OCI-LY7 (cell line): ENCODE data around the gene ZNF592. TPM values are rescaled to one million over a fixed set of nuclear protein-coding genes. Genes with fewer than 3 reads are reported as not detected.

Experiments used
- BruUV-seq: library from RNA; stranded (reverse); fragments of 400-500 nt; replicated peaks from 2 replicates; lab custom pipeline; 2021; lab: Mats Ljungman, UMichigan
- CTCF ChIA-PET: fragments of 300-600 bp; sonication (Branson Sonifier 250); formaldehyde crosslinking; loops from one replicate; lab custom pipeline; 2022; ENCODE audit warnings: antibody characterized with exemption; ENCODE audit not compliant: unreplicated experiment; lab: Charles Lee
- POLR2A ChIA-PET: fragments of 300-600 bp; sonication (Branson Sonifier 250); formaldehyde crosslinking; loops from one replicate; lab custom pipeline; 2022; ENCODE audit warnings: antibody characterized with exemption; lab: Charles Lee
- DNase-seq: peaks from one replicate; pipeline ENCODE4 v3.0.0-alpha.2; 2015; ENCODE audit warnings: low spot score
- H2AFZ ChIP-seq: fragments of 200-600 bp; sonication (generic), shearing (Covaris generic); 2 replicates; pipeline ENCODE4 v1.6.1; 2014; ENCODE audit warnings: mild to moderate bottlenecking, antibody characterized with exemption, low read length, moderate library complexity
- H3K27ac ChIP-seq: fragments of 200-600 bp; sonication (generic); 2 replicates; pipeline ENCODE4 v1.5.1; 2014; ENCODE audit warnings: mixed run types, low read depth, mild to moderate bottlenecking, moderate library complexity, low read length, inconsistent platforms; ENCODE audit not compliant: poor library complexity, severe bottlenecking
- H3K36me3 ChIP-seq: fragments of 200-600 bp; sonication (generic); 2 replicates; pipeline ENCODE4 v1.6.1; 2014; ENCODE audit warnings: mild to moderate bottlenecking, antibody characterized with exemption, low read length, moderate library complexity, mixed read lengths; ENCODE audit not compliant: insufficient read depth
- H3K4me1 ChIP-seq: fragments of 200-600 bp; sonication (generic); 2 replicates; pipeline ENCODE4 v1.5.1; 2014; ENCODE audit warnings: mild to moderate bottlenecking, low read length; ENCODE audit not compliant: insufficient read depth, poor library complexity, severe bottlenecking
- H3K4me2 ChIP-seq: fragments of 200-600 bp; sonication (generic); 2 replicates; pipeline ENCODE4 v1.6.1; 2014; ENCODE audit warnings: mild to moderate bottlenecking, low read length
- H3K4me3 ChIP-seq: fragments of 200-600 bp; sonication (generic); 2 replicates; pipeline ENCODE4 v1.5.1; 2014; ENCODE audit warnings: mild to moderate bottlenecking, low read depth, low read length; ENCODE audit not compliant: poor library complexity, severe bottlenecking
- H3K79me2 ChIP-seq: fragments of 200-600 bp; sonication (generic); 2 replicates; pipeline ENCODE4 v1.6.1; 2016; ENCODE audit warnings: low read depth, mild to moderate bottlenecking, low read length, moderate library complexity, mixed read lengths; ENCODE audit not compliant: insufficient read depth
- H3K9me2 ChIP-seq: fragments of 200-600 bp; sonication (generic); 2 replicates; pipeline ENCODE4 v1.6.1; 2016; ENCODE audit warnings: mild to moderate bottlenecking, low read length, mixed read lengths; ENCODE audit not compliant: insufficient read depth
- H3K9me3 ChIP-seq: fragments of 200-600 bp; sonication (generic); 2 replicates; pipeline ENCODE4 v1.6.1; 2014; ENCODE audit warnings: mild to moderate bottlenecking, mixed run types, low read length, mixed read lengths
- H4K20me1 ChIP-seq: fragments of 200-600 bp; sonication (generic); 2 replicates; pipeline ENCODE4 v1.6.1; 2014; ENCODE audit warnings: mild to moderate bottlenecking, antibody characterized with exemption, low read length, moderate library complexity, mixed read lengths; ENCODE audit not compliant: insufficient read depth
- CTCF ChIP-seq: fragments of 200-600 bp; sonication (generic); conservative IDR thresholded peaks from 2 replicates; pipeline ENCODE4 v1.5.1; 2014; ENCODE audit warnings: mild to moderate bottlenecking, antibody characterized with exemption, low read length, moderate library complexity, mixed read lengths
- EZH2phosphoT487 ChIP-seq: fragments of 200-600 bp; sonication (generic); IDR thresholded peaks from 2 replicates; pipeline ENCODE4 v1.6.1; 2018; ENCODE audit warnings: low read depth, borderline replicate concordance, mild to moderate bottlenecking, mixed run types, antibody characterized with exemption, low read length, moderate library complexity, mixed read lengths
- intact Hi-C: fragments of 100-400 bp; cut with micrococcal nuclease; formaldehyde crosslinking; loops from one replicate; pipeline ENCODE4 v1.10.0; 2022; ENCODE audit not compliant: unreplicated experiment
- total RNA-seq, 2 experiments: library from RNA; depleted of rRNA in 1 of 2; stranded (reverse); fragments of >200 nt in 1 of 2; shearing (Covaris generic) in 1 of 2; gene quantifications; 2 replicates each; pipeline ENCODE4 v1.2.3, GENCODE V29; 2014 to 2022

The ZNF592 gene
- total RNA-seq, 2 experiments from 2014 or later, result 23.0 to 41.3 TPM

GRCh38 chr15:84793431-84794161 lies 45.2 kb downstream of the ZNF592 start:
- Histone ChIP-seq H3K4me2 (no peak overlapping the region), H3K79me2 (peaks cover 11% of the 10 kb centered on the region; the same call in 1 of the 2 replicates), H3K36me3 (peaks cover 83% of the 10 kb centered on the region), H3K4me3 (no peak overlapping the region), H2AFZ (no peak overlapping the region), H3K9me2 (no peaks in the 10 kb centered on the region), H3K9me3 (no peaks in the 10 kb centered on the region), H3K4me1 (no peaks in the 10 kb centered on the region), H4K20me1 (no peaks in the 10 kb centered on the region; the same call in 1 of the 2 replicates), H3K27ac (no peak overlapping the region)
- intact Hi-C loops, result no loop called here
- no TSS peak for BruUV-seq
- POLR2A ChIA-PET, result no interaction called here
- TF ChIP-seq CTCF (no peak), EZH2phosphoT487 (no peak)
- DNase-seq, result no peak
- CTCF ChIA-PET, result interaction anchor here (0.7 kb wide), 1 partner anchor 11 kb away, joined by 3 read pairs; no protein-coding TSS in a partner anchor

GRCh38 chr15:84794162-84794547 lies 45.8 kb downstream of the ZNF592 start:
- DNase-seq, result no peak
- ChIA-PET POLR2A (interaction anchor here (0.6 kb wide), 1 partner anchor 20 kb away, joined by 3 read pairs; no protein-coding TSS in a partner anchor), CTCF (interaction anchor here (0.7 kb wide), 1 partner anchor 11 kb away, joined by 3 read pairs; no protein-coding TSS in a partner anchor)
- H3K9me3 ChIP-seq, result no peaks in the 10 kb centered on the region
- H3K4me1 ChIP-seq, result no peaks in the 10 kb centered on the region
- no peak overlapping the region for H3K4me2 ChIP-seq
- H3K27ac ChIP-seq, result no peak overlapping the region
- no peaks in the 10 kb centered on the region for H3K9me2 ChIP-seq
- H3K36me3 ChIP-seq, result peaks cover 83% of the 10 kb centered on the region
- peaks cover 6% of the 10 kb centered on the region; the same call in 1 of the 2 replicates for H3K79me2 ChIP-seq
- intact Hi-C loops, result no loop called here
- H4K20me1 ChIP-seq, result no peaks in the 10 kb centered on the region; the same call in 1 of the 2 replicates
- no peak overlapping the region for H2AFZ ChIP-seq
- TF ChIP-seq CTCF, result no peak
- no peak for TF ChIP-seq EZH2phosphoT487
- no TSS peak for BruUV-seq
- no peak overlapping the region for H3K4me3 ChIP-seq

- BruUV-seq, result no TSS peak
- Histone ChIP-seq H3K4me2 (no peak overlapping the region), H3K9me2 (no peaks in the 10 kb centered on the region), H3K36me3 (peaks cover 85% of the 10 kb centered on the region), H3K4me3 (no peak overlapping the region), H3K79me2 (no peaks in the 10 kb centered on the region), H3K4me1 (no peaks in the 10 kb centered on the region), H2AFZ (no peak overlapping the region), H4K20me1 (no peaks in the 10 kb centered on the region), H3K9me3 (no peaks in the 10 kb centered on the region), H3K27ac (no peak overlapping the region)
- CTCF ChIA-PET, result no interaction called here
- POLR2A ChIA-PET, result no interaction called here
- no peak for TF ChIP-seq CTCF
- TF ChIP-seq EZH2phosphoT487, result no peak
- no peak for DNase-seq
- intact Hi-C loops, result no loop called here
Measured at GRCh38 chr15:84795186-84795585, 46.8 kb downstream of the ZNF592 start.
